ENCODE data around the gene SPSB1.

DNA sequence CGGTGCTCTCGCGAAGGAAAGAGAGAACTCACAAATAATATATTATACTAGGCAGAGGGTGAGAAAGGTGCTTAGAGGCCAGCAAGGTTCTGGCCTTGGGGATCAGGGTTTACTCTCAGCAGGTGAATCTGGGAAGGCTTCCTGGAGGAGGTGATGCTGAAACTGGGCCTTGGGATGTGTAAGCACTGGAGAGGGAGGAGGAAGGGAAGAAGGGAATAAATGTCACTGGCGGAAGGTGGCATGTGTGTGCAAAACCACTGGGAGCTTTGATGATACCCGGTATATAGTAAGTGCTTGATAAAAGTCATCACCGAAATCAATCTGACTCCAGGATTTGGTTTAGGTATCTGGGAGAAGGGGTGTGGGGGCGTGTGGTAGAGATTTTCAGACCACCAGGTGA lies 24.4 kb downstream of the SPSB1 start:
- TF ChIP-seq, protein P1, sequence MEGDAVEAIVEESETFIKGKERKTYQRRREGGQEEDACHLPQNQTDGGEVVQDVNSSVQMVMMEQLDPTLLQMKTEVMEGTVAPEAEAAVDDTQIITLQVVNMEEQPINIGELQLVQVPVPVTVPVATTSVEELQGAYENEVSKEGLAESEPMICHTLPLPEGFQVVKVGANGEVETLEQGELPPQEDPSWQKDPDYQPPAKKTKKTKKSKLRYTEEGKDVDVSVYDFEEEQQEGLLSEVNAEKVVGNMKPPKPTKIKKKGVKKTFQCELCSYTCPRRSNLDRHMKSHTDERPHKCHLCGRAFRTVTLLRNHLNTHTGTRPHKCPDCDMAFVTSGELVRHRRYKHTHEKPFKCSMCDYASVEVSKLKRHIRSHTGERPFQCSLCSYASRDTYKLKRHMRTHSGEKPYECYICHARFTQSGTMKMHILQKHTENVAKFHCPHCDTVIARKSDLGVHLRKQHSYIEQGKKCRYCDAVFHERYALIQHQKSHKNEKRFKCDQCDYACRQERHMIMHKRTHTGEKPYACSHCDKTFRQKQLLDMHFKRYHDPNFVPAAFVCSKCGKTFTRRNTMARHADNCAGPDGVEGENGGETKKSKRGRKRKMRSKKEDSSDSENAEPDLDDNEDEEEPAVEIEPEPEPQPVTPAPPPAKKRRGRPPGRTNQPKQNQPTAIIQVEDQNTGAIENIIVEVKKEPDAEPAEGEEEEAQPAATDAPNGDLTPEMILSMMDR (IDR thresholded peaks at IDR 0.05), result no peak
- TF ChIP-seq POLR2AphosphoS5 (IDR thresholded peaks at IDR 0.05), result no peak
- TF ChIP-seq EP300 (IDR thresholded peaks at IDR 0.05; ENCODE audit: low read depth), result no peak
- TF ChIP-seq POLR2A (IDR thresholded peaks at IDR 0.05), result no peak
